SK-N-SH treated with all-trans-retinoic acid at 6 μM for 48 hours (cell line): ENCODE results near the gene TRPV4.

Experiments used
- ISL1 ChIP-seq: fragments of 250-450 bp; sonication (Bioruptor Pico); IDR thresholded peaks from 2 replicates; pipeline ENCODE4 v2.1.2; 2022; ENCODE audit warnings: mild to moderate bottlenecking, moderate library complexity
- PATZ1 ChIP-seq: fragments of 250-450 bp; sonication (Bioruptor Pico); IDR thresholded peaks from 2 replicates; pipeline ENCODE4 v1.8.0; 2020; ENCODE audit warnings: mild to moderate bottlenecking, moderate library complexity, borderline replicate concordance
- RARB ChIP-seq: fragments of 250-450 bp; sonication (Bioruptor Pico); IDR thresholded peaks from 2 replicates; pipeline ENCODE4 v1.8.0; 2021; ENCODE audit warnings: mild to moderate bottlenecking, moderate library complexity
- SNAI2 ChIP-seq: fragments of 250-450 bp; sonication (Bioruptor Pico); IDR thresholded peaks from 2 replicates; pipeline ENCODE4 v1.5.0; 2020; ENCODE audit warnings: mild to moderate bottlenecking, moderate library complexity
- ZFP30 ChIP-seq: fragments of 450-650 bp; formaldehyde crosslinking; IDR thresholded peaks from 2 replicates; pipeline ENCODE4 v1.5.0; 2022; ENCODE audit warnings: mild to moderate bottlenecking, moderate library complexity

DNA sequence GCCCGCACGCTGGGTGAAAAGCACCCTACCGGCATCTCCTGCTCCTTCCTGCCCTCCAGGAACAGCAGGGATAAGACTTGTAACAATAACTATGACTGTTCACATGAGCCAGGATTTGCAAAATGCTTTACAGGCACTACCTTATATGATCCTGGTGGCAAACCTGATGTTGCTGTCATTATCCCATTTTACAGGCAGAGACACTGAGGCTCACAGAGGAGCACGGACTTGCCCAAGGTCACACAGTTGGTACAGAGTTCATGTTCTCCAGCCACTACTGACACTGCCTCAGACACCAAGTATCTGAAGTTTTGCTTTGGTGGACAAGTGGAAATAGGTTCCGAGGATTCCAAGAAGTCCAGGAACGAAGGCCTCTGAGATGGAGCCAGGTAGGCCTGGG lies 24.5 kb upstream of the TRPV4 start:
- TF ChIP-seq SNAI2 (no peak), PATZ1 (no peak), RARB (no peak), ZFP30 (CRISPR knock-in tag) (no peak), ISL1 (no peak)
